Testis (tissue), 2 donors: Measurements from ENCODE around the gene IL26.

Experiments
- POLR2A ChIP-seq: fragments of 450-650 bp; IDR thresholded peaks from one replicate; pipeline ENCODE4 v1.6.1; 2017; ENCODE audit warnings: antibody characterized with exemption, mild to moderate bottlenecking, moderate library complexity
- TF ChIP-seq, protein P1 (sequence below), 3 experiments: fragments of 450-650 bp in 2 of 3; fragments of 200-600 bp in 1 of 3; sonication (generic) in 1 of 3; IDR thresholded peaks; one replicate each; pipeline ENCODE4 v1.5.1; 2016 to 2019; ENCODE audit warnings: antibody characterized with exemption in 3 of 3, mild to moderate bottlenecking in 2 of 3, moderate library complexity in 1 of 3

DNA sequence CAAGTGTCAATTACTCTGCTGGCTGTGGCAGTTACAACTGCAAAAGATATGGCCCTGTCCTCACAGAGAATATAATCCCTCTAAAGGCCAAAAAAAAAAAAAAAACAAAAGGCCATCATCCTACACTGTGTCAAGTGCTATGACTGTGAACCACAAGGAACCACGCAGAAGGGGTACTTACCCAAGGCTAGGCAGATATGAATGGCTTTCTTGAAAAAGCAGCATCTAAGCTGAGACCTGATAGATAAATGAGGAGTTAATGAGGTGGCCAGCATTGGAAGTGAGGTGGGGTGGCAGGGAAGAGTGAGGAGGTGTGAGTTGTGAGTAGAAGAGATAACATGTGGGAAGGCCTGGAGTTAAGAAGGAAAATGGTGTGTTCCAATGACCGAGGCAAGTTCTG, 44.2 kb upstream of the IL26 start:
- TF ChIP-seq, protein P1, sequence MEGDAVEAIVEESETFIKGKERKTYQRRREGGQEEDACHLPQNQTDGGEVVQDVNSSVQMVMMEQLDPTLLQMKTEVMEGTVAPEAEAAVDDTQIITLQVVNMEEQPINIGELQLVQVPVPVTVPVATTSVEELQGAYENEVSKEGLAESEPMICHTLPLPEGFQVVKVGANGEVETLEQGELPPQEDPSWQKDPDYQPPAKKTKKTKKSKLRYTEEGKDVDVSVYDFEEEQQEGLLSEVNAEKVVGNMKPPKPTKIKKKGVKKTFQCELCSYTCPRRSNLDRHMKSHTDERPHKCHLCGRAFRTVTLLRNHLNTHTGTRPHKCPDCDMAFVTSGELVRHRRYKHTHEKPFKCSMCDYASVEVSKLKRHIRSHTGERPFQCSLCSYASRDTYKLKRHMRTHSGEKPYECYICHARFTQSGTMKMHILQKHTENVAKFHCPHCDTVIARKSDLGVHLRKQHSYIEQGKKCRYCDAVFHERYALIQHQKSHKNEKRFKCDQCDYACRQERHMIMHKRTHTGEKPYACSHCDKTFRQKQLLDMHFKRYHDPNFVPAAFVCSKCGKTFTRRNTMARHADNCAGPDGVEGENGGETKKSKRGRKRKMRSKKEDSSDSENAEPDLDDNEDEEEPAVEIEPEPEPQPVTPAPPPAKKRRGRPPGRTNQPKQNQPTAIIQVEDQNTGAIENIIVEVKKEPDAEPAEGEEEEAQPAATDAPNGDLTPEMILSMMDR (IDR thresholded peaks at IDR 0.05), result no peak
- TF ChIP-seq POLR2A, result no peak
